H9 (cell line): ENCODE results near the gene PMEPA1. TPM values are rescaled to one million over a fixed set of nuclear protein-coding genes. Genes with fewer than 3 reads are reported as not detected.

ENCODE experiments used
- DNase-seq: peaks from one replicate; pipeline ENCODE4 v3.0.0-alpha.2; 2017
- H2AFZ ChIP-seq: one replicate; pipeline ENCODE4 v1.6.1; 2013; ENCODE audit warnings: mild to moderate bottlenecking, low read length, control low read depth, moderate library complexity
- H2AK5ac ChIP-seq: 2 replicates; pipeline ENCODE4 v1.6.1; 2013; ENCODE audit warnings: low read length, control low read depth, mixed read lengths; ENCODE audit not compliant: insufficient read length
- H2BK120ac ChIP-seq: one replicate; pipeline ENCODE4 v1.6.1; 2013; ENCODE audit warnings: low read depth, mild to moderate bottlenecking, low read length, control low read depth, inconsistent platforms; ENCODE audit not compliant: poor library complexity, severe bottlenecking
- H2BK12ac ChIP-seq: 2 replicates; pipeline ENCODE4 v1.6.1; 2013; ENCODE audit warnings: low read length, control low read depth, mixed read lengths, low read depth; ENCODE audit not compliant: insufficient read length
- H2BK15ac ChIP-seq: 2 replicates; pipeline ENCODE4 v1.6.1; 2013; ENCODE audit warnings: low read depth, low read length, control low read depth
- H2BK20ac ChIP-seq: one replicate; pipeline ENCODE4 v1.6.1; 2013; ENCODE audit warnings: low read depth, mild to moderate bottlenecking, low read length, control low read depth, inconsistent platforms; ENCODE audit not compliant: poor library complexity, severe bottlenecking
- H2BK5ac ChIP-seq: 2 replicates; pipeline ENCODE4 v1.6.1; 2013; ENCODE audit warnings: low read length, control low read depth, mixed read lengths; ENCODE audit not compliant: insufficient read length
- H3K14ac ChIP-seq: 2 replicates; pipeline ENCODE4 v1.6.1; 2013; ENCODE audit warnings: low read length, control low read depth; ENCODE audit not compliant: insufficient read depth
- H3K18ac ChIP-seq: 2 replicates; pipeline ENCODE4 v1.6.1; 2013; ENCODE audit warnings: low read depth, mild to moderate bottlenecking, mixed read lengths, low read length, control low read depth; ENCODE audit not compliant: insufficient read length
- H3K23ac ChIP-seq: 2 replicates; pipeline ENCODE4 v1.6.1; 2013; ENCODE audit warnings: low read length, control low read depth, mixed read lengths, low read depth; ENCODE audit not compliant: insufficient read length
- H3K23me2 ChIP-seq: 2 replicates; pipeline ENCODE4 v1.6.1; 2013; ENCODE audit warnings: low read depth, mild to moderate bottlenecking, mixed read lengths, low read length, control low read depth; ENCODE audit not compliant: insufficient read length, poor library complexity, severe bottlenecking
- H3K27ac ChIP-seq: 2 replicates; pipeline ENCODE4 v1.5.1; 2013; ENCODE audit warnings: low read length, control low read depth, mixed read lengths, low read depth; ENCODE audit not compliant: insufficient read length
- H3K27me3 ChIP-seq: 2 replicates; pipeline ENCODE4 v1.6.1; 2013; ENCODE audit warnings: low read length, control low read depth, inconsistent platforms; ENCODE audit not compliant: insufficient read depth
- H3K4ac ChIP-seq: 2 replicates; pipeline ENCODE4 v1.6.1; 2013; ENCODE audit warnings: low read depth, mild to moderate bottlenecking, control low read depth, inconsistent platforms, low read length, moderate library complexity
- H3K4me1 ChIP-seq: 2 replicates; pipeline ENCODE4 v1.6.1; 2013; ENCODE audit warnings: low read length, control low read depth, inconsistent platforms; ENCODE audit not compliant: insufficient read depth
- H3K4me2 ChIP-seq: 2 replicates; pipeline ENCODE4 v1.6.1; 2013; ENCODE audit warnings: low read length, control low read depth, mixed read lengths; ENCODE audit not compliant: insufficient read length, insufficient read depth
- H3K56ac ChIP-seq: 2 replicates; pipeline ENCODE4 v1.6.1; 2013; ENCODE audit warnings: low read depth, mild to moderate bottlenecking, mixed read lengths, low read length, control low read depth; ENCODE audit not compliant: insufficient read length
- H3K79me1 ChIP-seq: 2 replicates; pipeline ENCODE4 v1.6.1; 2013; ENCODE audit warnings: low read depth, mild to moderate bottlenecking, moderate library complexity, low read length, control low read depth, inconsistent platforms; ENCODE audit not compliant: insufficient read depth, poor library complexity, severe bottlenecking
- H3K79me2 ChIP-seq: 2 replicates; pipeline ENCODE4 v1.6.1; 2013; ENCODE audit warnings: low read length, control low read depth, inconsistent platforms; ENCODE audit not compliant: insufficient read depth
- H3K9ac ChIP-seq: 2 replicates; pipeline ENCODE4 v1.6.1; 2013; ENCODE audit warnings: low read length, control low read depth, mixed read lengths; ENCODE audit not compliant: insufficient read length; ENCODE audit errors: extremely low read depth
- H3K9me3 ChIP-seq: one replicate; pipeline ENCODE4 v1.6.1; 2013; ENCODE audit warnings: low read depth, low read length, inconsistent platforms; ENCODE audit not compliant: control insufficient read depth
- H3T11ph ChIP-seq: one replicate; pipeline ENCODE4 v1.6.1; 2013; ENCODE audit warnings: mild to moderate bottlenecking, low read length, control low read depth, inconsistent platforms
- H4K20me1 ChIP-seq: one replicate; pipeline ENCODE4 v1.6.1; 2013; ENCODE audit not compliant: control insufficient read depth, insufficient read length, insufficient read depth
- H4K5ac ChIP-seq: 2 replicates; pipeline ENCODE4 v1.6.1; 2013; ENCODE audit warnings: low read depth, mild to moderate bottlenecking, mixed read lengths, low read length, control low read depth; ENCODE audit not compliant: insufficient read length
- H4K8ac ChIP-seq: replicated peaks from 2 replicates; pipeline ENCODE4 v1.6.1; 2013; ENCODE audit warnings: low read length, control low read depth, mixed read lengths, low read depth; ENCODE audit not compliant: insufficient read length
- H4K91ac ChIP-seq: 2 replicates; pipeline ENCODE4 v1.6.1; 2013; ENCODE audit warnings: low read depth, mild to moderate bottlenecking, moderate library complexity, mixed read lengths, low read length, control low read depth; ENCODE audit not compliant: insufficient read length
- H3K27ac Mint-ChIP-seq, 3 experiments: 2 replicates in 2 of 3; 3 replicates in 1 of 3; pipeline ENCODE4 v1.8.0; 2020 to 2021; ENCODE audit warnings: mixed read lengths in 3 of 3, mild to moderate bottlenecking in 1 of 3, moderate library complexity in 1 of 3
- H3K27me3 Mint-ChIP-seq: 2 replicates; pipeline ENCODE4 v1.8.0; 2021; ENCODE audit warnings: low read depth, mild to moderate bottlenecking, moderate library complexity, mixed read lengths
- H3K36me3 Mint-ChIP-seq, 3 experiments: 2 replicates in 2 of 3; 3 replicates in 1 of 3; pipeline ENCODE4 v1.8.0; 2020 to 2021; ENCODE audit warnings: low read depth in 3 of 3, mixed read lengths in 3 of 3; ENCODE audit not compliant: insufficient read depth in 1 of 3
- H3K4me1 Mint-ChIP-seq, 2 experiments: 2 replicates each; pipeline ENCODE4 v1.8.0; 2020; ENCODE audit warnings: mixed read lengths in 2 of 2
- H3K4me3 Mint-ChIP-seq, 2 experiments: 2 replicates in 1 of 2; 3 replicates in 1 of 2; pipeline ENCODE4 v1.8.0; 2020 to 2021; ENCODE audit warnings: mild to moderate bottlenecking in 2 of 2, mixed read lengths in 2 of 2, moderate library complexity in 1 of 2
- H3K9me3 Mint-ChIP-seq, 2 experiments: 2 replicates in 1 of 2; 3 replicates in 1 of 2; pipeline ENCODE4 v1.8.0; 2020; ENCODE audit warnings: mild to moderate bottlenecking in 2 of 2, mixed read lengths in 2 of 2, moderate library complexity in 1 of 2
- WGBS: extraction: QIAGEN DNeasy Blood & Tissue Kit; methylation state at CpG from one replicate; pipeline ENCODE4 v1.1.7; 2013; ENCODE audit warnings: missing lambda C conversion rate, low lambda C conversion rate, mixed read lengths; ENCODE audit not compliant: insufficient read length; ENCODE audit errors: extremely low coverage; 5-methylcytosine and 5-hydroxymethylcytosine counted together
- total RNA-seq: library from RNA; stranded (reverse); gene quantifications from 2 replicates; pipeline ENCODE4 v1.2.1, GENCODE V29; 2021
- TF ChIP-seq, protein P1 (sequence below): fragments of 200-600 bp; sonication (generic); conservative IDR thresholded peaks from 3 replicates; pipeline ENCODE4 v1.8.0; 2021; ENCODE audit warnings: antibody characterized with exemption, mild to moderate bottlenecking

The PMEPA1 gene
- total RNA-seq, 1 experiment from 2014 or later = 34.6 TPM

DNA sequence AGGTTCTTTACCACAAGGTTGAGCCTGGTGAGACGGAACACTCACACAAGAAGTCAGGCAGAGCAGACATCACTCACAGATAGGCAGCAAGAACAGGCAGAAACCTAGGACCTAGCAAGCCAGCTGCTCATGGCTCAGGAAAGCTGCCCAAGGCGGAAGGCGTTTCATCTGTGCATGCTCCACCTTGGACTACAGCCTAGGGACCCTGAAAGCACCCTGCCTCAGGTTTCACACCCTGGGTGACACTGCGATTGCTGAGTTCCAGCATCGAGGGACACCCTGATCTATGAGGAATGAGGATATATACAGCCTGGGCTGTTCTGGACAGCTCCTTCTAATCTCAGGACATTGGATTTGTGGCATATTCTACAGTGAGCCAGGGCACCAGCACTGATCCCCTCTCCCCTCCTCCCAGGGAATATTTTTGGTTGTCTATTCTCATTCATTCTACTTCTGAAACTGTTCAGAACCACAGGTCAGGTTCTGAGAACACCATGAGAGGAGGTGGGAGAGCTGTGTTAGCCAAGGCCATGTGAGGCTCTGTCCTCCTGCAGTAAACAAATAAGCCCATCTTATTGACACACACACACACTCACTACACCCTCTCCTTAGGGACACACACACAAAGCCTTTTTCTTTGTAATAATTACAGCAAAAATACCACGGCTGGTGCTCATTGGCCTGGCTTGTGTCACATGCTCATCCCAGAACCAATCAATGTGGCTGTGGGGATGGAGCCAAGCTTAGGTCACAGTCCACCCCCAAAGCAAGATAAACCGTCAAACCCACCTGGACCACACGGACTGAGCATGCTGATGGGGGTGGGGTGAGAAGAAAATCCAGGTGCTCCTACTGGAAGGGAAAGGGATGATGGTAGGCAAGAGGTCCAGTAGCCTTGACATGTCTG lies 26.3 kb upstream of the PMEPA1 start:
- Histone ChIP-seq H3K79me1 (no peaks in the 10 kb centered on the region), H3K18ac (no peak overlapping the region), H2BK120ac (no peak overlapping the region), H4K5ac (no peak overlapping the region), H2BK15ac (no peak overlapping the region), H2BK20ac (no peak overlapping the region), H2AK5ac (no peak overlapping the region), H3K79me2 (no peaks in the 10 kb centered on the region), H3K9ac (no peak overlapping the region), H2BK12ac (no peak overlapping the region), H3K27ac (no peak overlapping the region), H3K56ac (no peak overlapping the region), H3K27me3 (no peaks in the 10 kb centered on the region), H3K23ac (no peak overlapping the region), H3K4ac (no peak overlapping the region), H4K91ac (no peak overlapping the region), H3K14ac (no peak overlapping the region), H2BK5ac (no peak overlapping the region), H3K4me2 (no peak overlapping the region), H4K20me1 (no peaks in the 10 kb centered on the region), H3K23me2 (no peaks in the 10 kb centered on the region), H4K8ac (no peak overlapping the region), H3K4me1 (no peaks in the 10 kb centered on the region), H3K9me3 (no peaks in the 10 kb centered on the region), H3T11ph (no peak overlapping the region), H2AFZ (no peak overlapping the region)
- Mint-ChIP-seq H3K9me3 (no peaks in the 10 kb centered on the region; a peak in 1 of 5 replicates), H3K36me3 (no peaks in the 10 kb centered on the region), H3K4me1 (peaks cover 35 to 40% of the 10 kb centered on the region in 2 experiments), H3K27me3 (peaks cover 8% of the 10 kb centered on the region), H3K27ac (no peak overlapping the region), H3K4me3 (no peak overlapping the region)
- no peak for DNase-seq
- TF ChIP-seq, protein P1, sequence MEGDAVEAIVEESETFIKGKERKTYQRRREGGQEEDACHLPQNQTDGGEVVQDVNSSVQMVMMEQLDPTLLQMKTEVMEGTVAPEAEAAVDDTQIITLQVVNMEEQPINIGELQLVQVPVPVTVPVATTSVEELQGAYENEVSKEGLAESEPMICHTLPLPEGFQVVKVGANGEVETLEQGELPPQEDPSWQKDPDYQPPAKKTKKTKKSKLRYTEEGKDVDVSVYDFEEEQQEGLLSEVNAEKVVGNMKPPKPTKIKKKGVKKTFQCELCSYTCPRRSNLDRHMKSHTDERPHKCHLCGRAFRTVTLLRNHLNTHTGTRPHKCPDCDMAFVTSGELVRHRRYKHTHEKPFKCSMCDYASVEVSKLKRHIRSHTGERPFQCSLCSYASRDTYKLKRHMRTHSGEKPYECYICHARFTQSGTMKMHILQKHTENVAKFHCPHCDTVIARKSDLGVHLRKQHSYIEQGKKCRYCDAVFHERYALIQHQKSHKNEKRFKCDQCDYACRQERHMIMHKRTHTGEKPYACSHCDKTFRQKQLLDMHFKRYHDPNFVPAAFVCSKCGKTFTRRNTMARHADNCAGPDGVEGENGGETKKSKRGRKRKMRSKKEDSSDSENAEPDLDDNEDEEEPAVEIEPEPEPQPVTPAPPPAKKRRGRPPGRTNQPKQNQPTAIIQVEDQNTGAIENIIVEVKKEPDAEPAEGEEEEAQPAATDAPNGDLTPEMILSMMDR = no peak
- WGBS = no CpG with 5 or more reads among the region's 8 CpGs
